Transverse colon (tissue), 3 donors: ENCODE measurements around the gene TBPL2.

Experiments used
- POLR2A ChIP-seq: fragments of 450-650 bp; IDR thresholded peaks from one replicate; pipeline ENCODE4 v1.6.1; 2016; ENCODE audit warnings: antibody characterized with exemption, mild to moderate bottlenecking, moderate library complexity
- POLR2AphosphoS5 ChIP-seq, 3 donors: sonication (generic); formaldehyde crosslinking; IDR thresholded peaks; one replicate each; pipeline ENCODE4 v1.6.1; 2016; ENCODE audit warnings: antibody characterized with exemption in 3 of 3

- TF ChIP-seq POLR2AphosphoS5 (IDR thresholded peaks at IDR 0.05) (no peak), POLR2A (no peak)
Measured at GRCh38 chr14:55457496-55457895, 17.1 kb upstream of the TBPL2 start.
